Testis (tissue), 3 donors: ENCODE results near the gene LUZP2. TPM values are rescaled to one million over a fixed set of nuclear protein-coding genes. Genes with fewer than 3 reads are reported as not detected.

Experiments used
- DNase-seq: peaks from one replicate; pipeline ENCODE4 v3.0.0-alpha.2; 2019
- H3K27ac ChIP-seq, 2 donors: fragments of 200-600 bp; sonication (generic); one replicate each; pipeline ENCODE4 v1.5.1; 2019
- H3K27me3 ChIP-seq: fragments of 200-600 bp; sonication (generic); one replicate; pipeline ENCODE4 v1.5.1; 2019
- H3K36me3 ChIP-seq: fragments of 200-600 bp; sonication (generic); one replicate; pipeline ENCODE4 v1.5.1; 2017; ENCODE audit warnings: low read depth; ENCODE audit errors: missing control alignments
- H3K4me1 ChIP-seq: fragments of 200-600 bp; sonication (generic); one replicate; pipeline ENCODE4 v1.5.1; 2019
- H3K4me3 ChIP-seq, 2 donors: fragments of 200-600 bp; sonication (generic); one replicate each; pipeline ENCODE4 v1.5.1; 2017 to 2019
- H3K9me3 ChIP-seq: fragments of 200-600 bp; sonication (generic); one replicate; pipeline ENCODE4 v1.5.1; 2017
- CTCF ChIP-seq, 3 experiments: fragments of 450-650 bp in 2 of 3; fragments of 200-600 bp in 1 of 3; sonication (generic) in 1 of 3; IDR thresholded peaks; one replicate each; pipeline ENCODE4 v1.5.1; 2016 to 2019; ENCODE audit warnings: antibody characterized with exemption in 3 of 3, mild to moderate bottlenecking in 2 of 3, moderate library complexity in 1 of 3
- POLR2A ChIP-seq: fragments of 450-650 bp; IDR thresholded peaks from one replicate; pipeline ENCODE4 v1.6.1; 2017; ENCODE audit warnings: antibody characterized with exemption, mild to moderate bottlenecking, moderate library complexity
- WGBS, 2 donors: methylation state at CpG; one replicate each; pipeline ENCODE4 v1.1.5; 2018; 5-methylcytosine and 5-hydroxymethylcytosine counted together
- intact Hi-C: fragments of 100-400 bp; cut with DNase I; formaldehyde crosslinking; loops from one replicate; pipeline ENCODE4 v1.15.1; 2023; ENCODE audit warnings: low total_unique reads
- polyA plus RNA-seq: library from polyadenylated mRNA; stranded (reverse); fragments of 350-450 nt; fragmentation: Illumina TruSeq; extraction: RNeasy Lipid Tissue Mini Kit (QIAGEN cat#74804); gene quantifications from one replicate; pipeline ENCODE4 v1.2.3, GENCODE V29; 2014; ENCODE audit warnings: low read depth, low replicate concordance; ENCODE audit not compliant: insufficient read depth
- total RNA-seq, 2 donors: library from RNA; depleted of rRNA; stranded (reverse); fragments of >200 nt; gene quantifications; one replicate each; pipeline ENCODE4 v1.2.3, GENCODE V29; 2016

The LUZP2 gene
- total and polyA plus RNA-seq, 3 donors from 2014 or later: 0.63 to 0.98 (median 0.74) TPM

GRCh38 chr11:24805671-24806070 lies 308.8 kb downstream of the LUZP2 start:
- H3K27me3 ChIP-seq: no peaks in the 10 kb centered on the region
- TF ChIP-seq POLR2A: no peak
- no peak for DNase-seq
- H3K27ac ChIP-seq: no peak overlapping the region
- no peaks in the 10 kb centered on the region for H3K9me3 ChIP-seq
- 46 to 76% methylated on average over 2 of the region's 2 CpGs for WGBS, 2 donors
- H3K4me3 ChIP-seq: no peak overlapping the region
- intact Hi-C loops: no loop called here
- H3K4me1 ChIP-seq: no peaks in the 10 kb centered on the region
- no peaks in the 10 kb centered on the region for H3K36me3 ChIP-seq

- H3K36me3 ChIP-seq: no peaks in the 10 kb centered on the region
- H3K4me1 ChIP-seq: no peaks in the 10 kb centered on the region
- no peak for TF ChIP-seq POLR2A
- no peak for TF ChIP-seq CTCF (IDR thresholded peaks at IDR 0.05)
- no peaks in the 10 kb centered on the region for H3K9me3 ChIP-seq
- no peak for DNase-seq
- WGBS, 2 donors: 79% methylated on average over 2 of the region's 2 CpGs
- no peaks in the 10 kb centered on the region for H3K27me3 ChIP-seq
- intact Hi-C loops: no loop called here
- H3K27ac ChIP-seq: no peak overlapping the region
- H3K4me3 ChIP-seq: no peak overlapping the region
Measured at GRCh38 chr11:24808173-24808572, 311.3 kb downstream of the LUZP2 start.

- TF ChIP-seq CTCF (IDR thresholded peaks at IDR 0.05) (no peak), POLR2A (no peak)
Measured at GRCh38 chr11:24819006-24819405, 322.2 kb downstream of the LUZP2 start.

GRCh38 chr11:24819863-24820434 lies 323.1 kb downstream of the LUZP2 start:
- WGBS, 2 donors: 73 to 84% methylated on average over 4 of the region's 4 CpGs
- TF ChIP-seq CTCF (IDR thresholded peaks at IDR 0.05) (no peak), POLR2A (no peak)

More at GRCh38 chr11:24819006-24819405, 322.2 kb downstream of the LUZP2 start:
- Histone ChIP-seq H3K4me1 (no peaks in the 10 kb centered on the region), H3K36me3 (no peaks in the 10 kb centered on the region), H3K27me3 (no peaks in the 10 kb centered on the region), H3K9me3 (no peaks in the 10 kb centered on the region), H3K4me3 (no peak overlapping the region), H3K27ac (no peak overlapping the region)
- intact Hi-C loops: no loop called here
- WGBS, 2 donors: 19 to 35% methylated on average over 4 of the region's 4 CpGs
- no peak for DNase-seq

GRCh38 chr11:24820541-24820940 lies 323.7 kb downstream of the LUZP2 start:
- intact Hi-C loops: no loop called here
- Histone ChIP-seq H3K4me3 (no peak overlapping the region), H3K9me3 (no peaks in the 10 kb centered on the region), H3K27ac (no peak overlapping the region), H3K36me3 (no peaks in the 10 kb centered on the region), H3K27me3 (no peaks in the 10 kb centered on the region), H3K4me1 (no peaks in the 10 kb centered on the region)
- WGBS, 2 donors: 83 to 94% methylated on average over 1 of the region's 1 CpG
- TF ChIP-seq POLR2A (no peak), CTCF (IDR thresholded peaks at IDR 0.05) (no peak)
- DNase-seq: no peak

More at GRCh38 chr11:24819863-24820434, 323.1 kb downstream of the LUZP2 start:
- Histone ChIP-seq H3K27ac (no peak overlapping the region), H3K36me3 (no peaks in the 10 kb centered on the region), H3K27me3 (no peaks in the 10 kb centered on the region), H3K4me3 (no peak overlapping the region), H3K4me1 (no peaks in the 10 kb centered on the region), H3K9me3 (no peaks in the 10 kb centered on the region)
- intact Hi-C loops: no loop called here
- no peak for DNase-seq
